Bronchial epithelial cell (primary cell): ENCODE data around the gene SACS. TPM values are rescaled to one million over a fixed set of nuclear protein-coding genes. Genes with fewer than 3 reads are reported as not detected.

Experiments
- DNase-seq: peaks from one replicate; pipeline ENCODE4 v3.0.0-alpha.2; 2010; ENCODE audit warnings: low read depth
- FAIRE-seq: peaks from 2 replicates; lab custom pipeline; 2011; peaks lifted over from hg19 to GRCh38; lab: Jason Lieb, UNC
- H3K27me3 ChIP-seq: 2 replicates; pipeline ENCODE4 v1.5.1; 2011; ENCODE audit warnings: low read length; ENCODE audit not compliant: control insufficient read depth, insufficient read depth
- H3K36me3 ChIP-seq: 2 replicates; pipeline ENCODE4 v1.5.1; 2011; ENCODE audit warnings: low read length; ENCODE audit not compliant: control insufficient read depth, insufficient read depth
- H3K4me3 ChIP-seq: 2 replicates; pipeline ENCODE4 v1.5.1; 2011; ENCODE audit warnings: mild to moderate bottlenecking, low read depth, low read length, control low read depth
- CTCF ChIP-seq: IDR thresholded peaks from 2 replicates; pipeline ENCODE4 v1.5.1; 2011; ENCODE audit warnings: mild to moderate bottlenecking, moderate library complexity, low read length, control low read depth, inconsistent platforms; ENCODE audit not compliant: insufficient read depth, severe bottlenecking
- total RNA-seq: library from RNA; depleted of rRNA; stranded (reverse); fragments of >200 nt; gene quantifications from 2 replicates; pipeline ENCODE4 v1.2.1, GENCODE V29; 2014

SACS gene
- total RNA-seq, 1 donor from 2014 or later: 26.3 TPM

DNA sequence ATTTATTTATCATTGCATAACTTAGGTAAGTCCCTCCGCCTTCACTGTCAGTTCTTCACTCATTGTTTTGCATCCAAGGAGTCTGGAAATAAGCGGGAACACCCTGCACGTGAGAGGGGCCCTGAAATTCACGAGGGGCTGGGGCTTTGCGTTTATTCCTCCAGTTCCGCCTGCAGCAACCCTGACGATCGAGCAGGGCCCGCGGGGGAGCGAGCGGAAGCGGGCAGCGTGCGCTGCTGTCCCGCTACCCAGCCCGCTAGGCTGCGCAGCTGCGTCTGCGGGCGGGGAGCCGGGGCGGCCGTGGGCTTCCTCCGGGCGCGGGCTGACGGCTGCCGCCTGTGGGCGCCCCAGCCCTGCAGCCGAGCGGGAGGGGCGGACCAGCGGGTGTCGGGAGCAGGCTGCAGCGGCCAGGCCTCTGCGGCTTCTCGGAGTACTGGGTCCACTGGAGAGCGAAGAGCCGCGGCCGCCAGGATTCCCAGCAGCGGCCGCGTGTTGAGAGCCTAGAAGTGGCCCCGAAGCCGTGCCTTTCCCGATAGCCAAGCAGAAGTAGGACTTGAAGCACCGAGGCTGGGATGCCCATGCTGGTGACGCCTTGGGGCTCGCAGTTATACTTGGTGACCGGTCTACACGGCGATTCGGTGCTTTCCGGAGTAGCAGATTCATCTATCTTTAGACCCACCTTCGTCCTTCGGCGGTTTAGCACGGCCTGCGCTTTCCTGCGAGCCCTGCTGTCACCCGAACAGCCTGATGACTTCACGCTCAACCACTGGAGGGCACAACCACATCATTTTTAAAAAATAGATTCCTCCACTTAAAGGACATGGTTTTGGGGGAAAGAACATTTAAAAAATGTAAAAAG lies 32.9 kb upstream of the SACS start:
- Histone ChIP-seq H3K4me3 (peak overlapping the region; percentile 34), H3K27me3 (no peaks in the 10 kb centered on the region), H3K36me3 (no peaks in the 10 kb centered on the region)
- DNase-seq (peak; percentile 61), FAIRE-seq (no peak)
- peak; percentile 36 for TF ChIP-seq CTCF

DNA sequence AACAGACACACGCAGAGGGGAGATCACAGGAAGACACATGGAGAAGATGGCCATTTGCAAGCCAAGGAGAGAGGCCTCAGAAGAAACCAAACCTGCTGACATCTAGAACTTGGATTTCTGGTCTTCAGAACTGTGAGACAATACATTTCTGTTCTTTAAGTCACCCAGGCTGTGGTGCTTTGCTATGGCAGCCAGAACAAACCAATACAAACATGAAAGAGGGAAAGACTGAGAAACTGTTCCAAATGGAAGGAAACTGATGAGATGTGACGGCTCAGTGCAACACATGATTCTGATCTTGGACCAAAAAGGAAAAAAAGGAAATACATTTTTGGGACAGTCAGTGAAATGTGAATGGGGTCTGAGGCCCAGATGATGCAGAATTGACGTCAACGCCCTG lies 30.2 kb upstream of the SACS start:
- DNase-seq (no peak), FAIRE-seq (no peak)
- no peak overlapping the region for H3K4me3 ChIP-seq
- no peaks in the 10 kb centered on the region for H3K36me3 ChIP-seq
- TF ChIP-seq CTCF: no peak
- H3K27me3 ChIP-seq: no peaks in the 10 kb centered on the region

- Histone ChIP-seq H3K4me3 (no peak overlapping the region), H3K27me3 (no peaks in the 10 kb centered on the region), H3K36me3 (no peaks in the 10 kb centered on the region)
- FAIRE-seq (no peak), DNase-seq (no peak)
- no peak for TF ChIP-seq CTCF
These were observed 29.5 kb upstream of the SACS start for GRCh38 chr13:23462815-23463559.

DNA sequence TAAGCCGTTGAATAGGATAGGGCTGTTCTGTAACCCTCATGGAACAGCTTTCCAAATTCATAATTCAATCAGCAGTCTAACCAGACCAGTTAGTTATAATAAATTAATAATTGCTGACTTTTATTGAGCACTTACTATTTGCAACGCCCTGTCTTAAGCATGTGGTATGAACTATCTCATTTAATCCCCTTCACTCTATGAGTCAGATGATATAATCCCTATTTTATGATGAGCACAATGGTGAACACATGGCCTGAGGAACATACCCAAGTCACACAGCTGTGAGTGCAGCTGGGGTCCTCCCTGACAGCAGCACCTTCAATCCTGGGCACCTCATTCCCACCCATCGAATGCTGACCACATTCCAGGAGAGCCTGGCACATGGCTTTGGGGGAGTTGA lies 28.0 kb upstream of the SACS start:
- FAIRE-seq (no peak), DNase-seq (no peak)
- TF ChIP-seq CTCF: no peak
- Histone ChIP-seq H3K36me3 (no peaks in the 10 kb centered on the region), H3K4me3 (no peak overlapping the region), H3K27me3 (no peaks in the 10 kb centered on the region)

- H3K27me3 ChIP-seq: no peaks in the 10 kb centered on the region
- no peak overlapping the region for H3K4me3 ChIP-seq
- no peaks in the 10 kb centered on the region for H3K36me3 ChIP-seq
- FAIRE-seq (no peak), DNase-seq (no peak)
- TF ChIP-seq CTCF: no peak
These were observed 27.4 kb upstream of the SACS start for GRCh38 chr13:23460921-23461320.
